Activated CD4-positive, alpha-beta T cell treated with anti-CD3 and anti-CD28 coated beads for 24 hours (primary cell): ENCODE measurements around the gene OR51E1.

Source experiments
- DNase-seq, 2 donors: peaks; one replicate each; pipeline ENCODE4 v3.0.0-alpha.2; 2020; ENCODE audit warnings: low read depth in 2 of 2

OR51E1 gene

GRCh38 chr11:4643682-4644081, at the start of gene OR51E1:
OR51E1 (plus strand) TSS chr11:4643982; CDS start chr11:4652527, 8,545 bp downstream.
- DNase-seq, result no peak

GRCh38 chr11:4605057-4605456, 38.7 kb upstream of the OR51E1 start:
- DNase-seq, result no peak

GRCh38 chr11:4606231-4607015, 37.4 kb upstream of the OR51E1 start:
- no peak for DNase-seq

GRCh38 chr11:4607096-4607495, 36.7 kb upstream of the OR51E1 start:
- DNase-seq, result no peak

GRCh38 chr11:4607781-4608666, 35.8 kb upstream of the OR51E1 start, which contains the start of gene TRIM68:
TRIM68 (minus strand) TSS chr11:4608231; CDS start chr11:4605504, 2,727 bp downstream.
- peak; percentile 87 to 88 for DNase-seq

GRCh38 chr11:4610258-4610935, 33.4 kb upstream of the OR51E1 start:
- peak in 1 of 2 donors; percentile 10 for DNase-seq

GRCh38 chr11:4611986-4612385, 31.8 kb upstream of the OR51E1 start:
- DNase-seq, result no peak

- DNase-seq, result no peak
Observed at GRCh38 chr11:4615856-4616444, 27.8 kb upstream of the OR51E1 start.

- DNase-seq, result no peak
Observed at GRCh38 chr11:4619514-4619913, 24.3 kb upstream of the OR51E1 start.

- DNase-seq, result peak; percentile 7 to 28
Observed at GRCh38 chr11:4626207-4627099, 17.3 kb upstream of the OR51E1 start.

- no peak for DNase-seq
Observed at GRCh38 chr11:4636136-4636535, 7.6 kb upstream of the OR51E1 start.

GRCh38 chr11:4636962-4637661, 6.7 kb upstream of the OR51E1 start, which contains the start of gene OR51D1:
OR51D1 (plus strand) TSS chr11:4637477; CDS start chr11:4639791, 2,314 bp downstream.
- peak; percentile 48 to 56 for DNase-seq

GRCh38 chr11:4637662-4638047, 6.1 kb upstream of the OR51E1 start:
- DNase-seq, result no peak

- DNase-seq, result no peak
Observed at GRCh38 chr11:4639931-4640330, 3.9 kb upstream of the OR51E1 start.

GRCh38 chr11:4641501-4641900, 2.3 kb upstream of the OR51E1 start:
- no peak for DNase-seq

GRCh38 chr11:4642043-4642442, 1.7 kb upstream of the OR51E1 start:
- DNase-seq, result no peak

- DNase-seq, result no peak
Observed at GRCh38 chr11:4643076-4643475, 706 bp upstream of the OR51E1 start.

GRCh38 chr11:4644233-4644632, 451 bp downstream of the OR51E1 start:
- no peak for DNase-seq

GRCh38 chr11:4645974-4646373, 2.2 kb downstream of the OR51E1 start:
- DNase-seq, result no peak

- no peak for DNase-seq
Observed at GRCh38 chr11:4647766-4648165, 4.0 kb downstream of the OR51E1 start.
